Neural crest cell (in vitro differentiated cells): Measurements from ENCODE around the gene MICU1. TPM values are rescaled to one million over a fixed set of nuclear protein-coding genes. Genes with fewer than 3 reads are reported as not detected.

ENCODE experiments used
- DNase-seq: peaks from one replicate; pipeline ENCODE4 v3.0.0; 2021; ENCODE audit warnings: low read depth, mixed read lengths, low spot score
- H3K27ac Mint-ChIP-seq: one replicate; pipeline ENCODE4 v1.8.0; 2021; ENCODE audit warnings: mild to moderate bottlenecking, mixed read lengths; ENCODE audit not compliant: unreplicated experiment
- H3K27me3 Mint-ChIP-seq: 2 replicates; pipeline ENCODE4 v1.8.0; 2021; ENCODE audit warnings: low read depth, mild to moderate bottlenecking, mixed read lengths
- H3K36me3 Mint-ChIP-seq: 2 replicates; pipeline ENCODE4 v1.8.0; 2021; ENCODE audit warnings: low read depth, mild to moderate bottlenecking, mixed read lengths
- H3K4me1 Mint-ChIP-seq: 2 replicates; pipeline ENCODE4 v1.8.0; 2021; ENCODE audit warnings: mixed read lengths
- H3K4me3 Mint-ChIP-seq: one replicate; pipeline ENCODE4 v1.8.0; 2021; ENCODE audit warnings: mild to moderate bottlenecking, mixed read lengths
- H3K9me3 Mint-ChIP-seq: 2 replicates; pipeline ENCODE4 v1.8.0; 2021; ENCODE audit warnings: mixed read lengths
- total RNA-seq: library from RNA; stranded (reverse); gene quantifications from 2 replicates; pipeline ENCODE4 v1.2.1, GENCODE V29; 2021
- TF ChIP-seq, protein P1 (sequence below): fragments of 200-600 bp; sonication (generic); conservative IDR thresholded peaks from 2 replicates; pipeline ENCODE4 v1.5.0; 2021; ENCODE audit warnings: antibody characterized with exemption, mild to moderate bottlenecking

The MICU1 gene
- total RNA-seq, 1 donor from 2014 or later = 34.1 TPM

DNA sequence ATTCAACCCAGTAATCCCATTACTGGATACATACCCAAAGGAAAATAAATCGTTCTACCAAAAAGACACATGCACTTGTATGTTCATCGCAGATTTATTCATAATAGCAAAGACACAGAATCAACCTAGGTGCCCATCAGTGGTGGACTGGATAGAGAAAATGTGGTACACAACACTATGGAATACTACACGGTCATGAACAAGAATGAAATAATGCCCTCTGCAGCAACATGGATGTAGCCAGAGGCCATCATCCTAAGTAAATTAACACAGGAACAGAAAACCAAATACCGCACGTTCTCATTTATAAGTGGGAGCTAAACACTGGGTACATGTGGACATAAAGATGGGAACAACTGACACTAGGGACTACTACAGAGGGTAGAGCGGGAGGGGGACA, 120.4 kb downstream of the MICU1 start:
- no peak for DNase-seq
- Mint-ChIP-seq H3K27ac (peak overlapping the region; percentile 27), H3K9me3 (peaks cover 13% of the 10 kb centered on the region), H3K4me1 (no peaks in the 10 kb centered on the region), H3K27me3 (no peaks in the 10 kb centered on the region), H3K36me3 (peaks cover 20% of the 10 kb centered on the region), H3K4me3 (no peak overlapping the region)
- TF ChIP-seq, protein P1, sequence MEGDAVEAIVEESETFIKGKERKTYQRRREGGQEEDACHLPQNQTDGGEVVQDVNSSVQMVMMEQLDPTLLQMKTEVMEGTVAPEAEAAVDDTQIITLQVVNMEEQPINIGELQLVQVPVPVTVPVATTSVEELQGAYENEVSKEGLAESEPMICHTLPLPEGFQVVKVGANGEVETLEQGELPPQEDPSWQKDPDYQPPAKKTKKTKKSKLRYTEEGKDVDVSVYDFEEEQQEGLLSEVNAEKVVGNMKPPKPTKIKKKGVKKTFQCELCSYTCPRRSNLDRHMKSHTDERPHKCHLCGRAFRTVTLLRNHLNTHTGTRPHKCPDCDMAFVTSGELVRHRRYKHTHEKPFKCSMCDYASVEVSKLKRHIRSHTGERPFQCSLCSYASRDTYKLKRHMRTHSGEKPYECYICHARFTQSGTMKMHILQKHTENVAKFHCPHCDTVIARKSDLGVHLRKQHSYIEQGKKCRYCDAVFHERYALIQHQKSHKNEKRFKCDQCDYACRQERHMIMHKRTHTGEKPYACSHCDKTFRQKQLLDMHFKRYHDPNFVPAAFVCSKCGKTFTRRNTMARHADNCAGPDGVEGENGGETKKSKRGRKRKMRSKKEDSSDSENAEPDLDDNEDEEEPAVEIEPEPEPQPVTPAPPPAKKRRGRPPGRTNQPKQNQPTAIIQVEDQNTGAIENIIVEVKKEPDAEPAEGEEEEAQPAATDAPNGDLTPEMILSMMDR = no peak

DNA sequence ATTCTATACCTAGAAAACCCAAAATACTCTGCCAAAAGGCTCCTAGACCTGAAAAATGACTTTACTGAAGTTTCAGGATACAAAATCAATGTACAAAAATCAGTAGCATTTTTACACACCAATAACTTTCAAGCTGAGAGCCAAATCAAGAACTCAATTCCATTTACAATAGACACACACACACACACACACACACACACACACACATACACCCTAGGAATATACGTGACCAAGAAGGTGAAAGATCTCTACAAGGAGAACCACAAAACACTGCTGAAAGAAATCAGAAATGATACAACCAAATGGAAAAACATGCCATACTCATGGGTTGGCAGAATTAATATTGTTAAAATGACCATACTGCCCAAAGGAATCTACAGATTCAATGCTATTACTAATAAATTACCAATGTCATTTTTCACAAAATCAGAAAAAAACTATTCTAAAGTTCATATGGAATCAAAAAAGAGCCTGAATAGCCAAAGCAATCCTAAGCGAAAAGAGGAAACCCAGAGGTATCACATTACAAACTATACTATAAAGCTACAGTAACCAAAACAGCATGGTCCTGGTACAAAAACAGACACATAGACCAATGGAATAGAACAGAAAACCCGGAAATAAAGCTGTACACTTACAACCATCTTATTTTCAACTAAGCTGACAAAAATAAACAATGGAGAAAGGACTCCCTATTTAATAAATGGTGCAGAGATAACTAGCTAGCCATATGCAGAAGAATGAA, 122.0 kb downstream of the MICU1 start:
- Mint-ChIP-seq H3K27ac (no peak overlapping the region), H3K9me3 (peaks cover 13% of the 10 kb centered on the region), H3K27me3 (no peaks in the 10 kb centered on the region), H3K36me3 (peaks cover 20% of the 10 kb centered on the region), H3K4me1 (no peaks in the 10 kb centered on the region), H3K4me3 (no peak overlapping the region)
- DNase-seq = no peak
- TF ChIP-seq, protein P1 = no peak

DNA sequence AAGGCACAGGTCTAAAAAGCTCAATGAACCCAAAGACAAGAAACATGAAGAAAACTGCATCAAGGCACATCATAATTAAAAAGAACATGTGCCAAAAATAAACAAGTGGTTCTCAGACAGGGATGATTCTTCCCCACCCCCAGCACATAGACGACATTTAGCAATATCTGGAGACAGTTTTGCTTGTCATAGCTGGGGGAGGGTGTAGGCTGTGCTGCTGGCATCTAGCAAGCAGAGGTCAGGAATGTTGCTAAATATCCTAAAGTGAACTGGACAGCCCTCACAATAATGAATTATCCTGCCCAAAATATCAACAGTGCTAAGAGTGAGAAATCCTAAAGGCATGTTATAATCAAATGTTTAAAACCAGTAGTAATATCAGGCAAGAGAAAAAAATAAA, 122.6 kb downstream of the MICU1 start:
- H3K9me3 Mint-ChIP-seq = peaks cover 13% of the 10 kb centered on the region
- H3K27me3 Mint-ChIP-seq = no peaks in the 10 kb centered on the region
- TF ChIP-seq, protein P1 = no peak
- peaks cover 20% of the 10 kb centered on the region for H3K36me3 Mint-ChIP-seq
- H3K27ac Mint-ChIP-seq = no peak overlapping the region
- DNase-seq = no peak
- no peak overlapping the region for H3K4me3 Mint-ChIP-seq
- H3K4me1 Mint-ChIP-seq = no peaks in the 10 kb centered on the region

DNA sequence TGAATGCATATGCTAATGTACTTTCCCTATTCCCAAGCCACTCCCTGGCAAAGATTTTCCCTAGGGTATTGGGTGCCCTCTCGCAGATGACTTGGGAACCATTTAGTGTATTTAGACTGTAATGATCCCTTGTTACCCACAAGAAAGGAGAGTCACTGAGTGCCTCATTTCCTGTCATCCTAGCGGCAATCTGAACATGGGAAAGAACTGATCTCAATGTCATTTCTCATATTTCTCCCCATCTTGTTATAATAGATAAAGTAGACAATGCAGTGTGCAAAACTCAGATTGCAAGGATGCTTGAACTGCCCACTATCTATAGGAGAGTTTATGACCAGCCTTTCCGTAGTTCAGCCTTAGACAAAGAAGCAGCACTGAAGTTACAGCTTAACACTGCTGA, 123.3 kb downstream of the MICU1 start:
- Mint-ChIP-seq H3K4me1 (no peaks in the 10 kb centered on the region), H3K27ac (no peak overlapping the region), H3K36me3 (peaks cover 20% of the 10 kb centered on the region), H3K4me3 (no peak overlapping the region), H3K27me3 (no peaks in the 10 kb centered on the region), H3K9me3 (peaks cover 13% of the 10 kb centered on the region)
- no peak for DNase-seq
- TF ChIP-seq, protein P1 = no peak

DNA sequence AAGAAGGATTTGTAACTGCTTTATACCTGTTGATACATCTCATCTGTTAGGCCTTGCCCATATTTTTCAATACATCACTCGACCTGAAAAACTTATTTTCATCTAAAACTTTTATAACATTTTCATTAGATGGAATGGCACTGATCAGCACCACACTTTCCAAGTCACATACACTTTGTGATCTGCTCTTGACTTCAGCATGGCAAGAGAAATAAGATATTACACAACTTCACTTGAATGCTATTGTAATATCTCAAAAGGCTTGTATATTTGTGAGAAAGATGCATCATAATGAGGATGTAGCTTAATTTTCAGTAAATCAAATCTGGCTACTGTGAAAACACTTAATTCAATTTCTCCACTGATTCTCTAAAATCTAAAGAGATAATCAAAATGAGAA, 126.2 kb downstream of the MICU1 start:
- Mint-ChIP-seq H3K36me3 (peaks cover 11% of the 10 kb centered on the region), H3K27me3 (no peaks in the 10 kb centered on the region), H3K9me3 (peaks cover 10% of the 10 kb centered on the region), H3K27ac (no peak overlapping the region), H3K4me1 (no peaks in the 10 kb centered on the region), H3K4me3 (no peak overlapping the region)
- no peak for DNase-seq
- TF ChIP-seq, protein P1 = no peak
